Measurements from ENCODE around the gene RAB29. TPM values are rescaled to one million over a fixed set of nuclear protein-coding genes. Genes with fewer than 3 reads are reported as not detected.

Gene RAB29
- total and polyA plus RNA-seq, 9 of the 15 experiments (the other 6 are each of a cell fraction or from before 2014, with no cell fraction given), result 6.3 to 17.6 (median 8.0) TPM

GRCh38 chr1:205749234-205750137 is 25.8 kb downstream of the RAB29 start (continued):
- TF ChIP-seq, protein P1, sequence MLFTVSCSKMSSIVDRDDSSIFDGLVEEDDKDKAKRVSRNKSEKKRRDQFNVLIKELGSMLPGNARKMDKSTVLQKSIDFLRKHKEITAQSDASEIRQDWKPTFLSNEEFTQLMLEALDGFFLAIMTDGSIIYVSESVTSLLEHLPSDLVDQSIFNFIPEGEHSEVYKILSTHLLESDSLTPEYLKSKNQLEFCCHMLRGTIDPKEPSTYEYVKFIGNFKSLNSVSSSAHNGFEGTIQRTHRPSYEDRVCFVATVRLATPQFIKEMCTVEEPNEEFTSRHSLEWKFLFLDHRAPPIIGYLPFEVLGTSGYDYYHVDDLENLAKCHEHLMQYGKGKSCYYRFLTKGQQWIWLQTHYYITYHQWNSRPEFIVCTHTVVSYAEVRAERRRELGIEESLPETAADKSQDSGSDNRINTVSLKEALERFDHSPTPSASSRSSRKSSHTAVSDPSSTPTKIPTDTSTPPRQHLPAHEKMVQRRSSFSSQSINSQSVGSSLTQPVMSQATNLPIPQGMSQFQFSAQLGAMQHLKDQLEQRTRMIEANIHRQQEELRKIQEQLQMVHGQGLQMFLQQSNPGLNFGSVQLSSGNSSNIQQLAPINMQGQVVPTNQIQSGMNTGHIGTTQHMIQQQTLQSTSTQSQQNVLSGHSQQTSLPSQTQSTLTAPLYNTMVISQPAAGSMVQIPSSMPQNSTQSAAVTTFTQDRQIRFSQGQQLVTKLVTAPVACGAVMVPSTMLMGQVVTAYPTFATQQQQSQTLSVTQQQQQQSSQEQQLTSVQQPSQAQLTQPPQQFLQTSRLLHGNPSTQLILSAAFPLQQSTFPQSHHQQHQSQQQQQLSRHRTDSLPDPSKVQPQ (CRISPR knock-in tag; IDR thresholded peaks at IDR 0.05; ENCODE audit: borderline replicate concordance), result peak; percentile 65; the same call in 1 of the 2 replicates
- TF ChIP-seq TAF7 (tag; IDR thresholded peaks at IDR 0.05) (no peak), ETS1 (conservative IDR thresholded peaks at IDR 0.05; ENCODE audit: control insufficient read depth, low read depth, low read length) (peak; percentile 43; the same call in 1 of the 2 replicates), HOXB6 (CRISPR knock-in tag; IDR thresholded peaks at IDR 0.05; ENCODE audit: borderline replicate concordance) (no peak), FOSL1 (tag; conservative IDR thresholded peaks at IDR 0.05) (peak; percentile 8; the same call in 1 of the 2 replicates), SETDB1 (IDR thresholded peaks at IDR 0.05; ENCODE audit: low read length) (no peak), MTA3 (IDR thresholded peaks at IDR 0.05; ENCODE audit: borderline replicate concordance) (peak; percentile 85), ZC3H8 (IDR thresholded peaks at IDR 0.05) (no peak), XRCC4 (IDR thresholded peaks at IDR 0.05; ENCODE audit: extremely low read depth, insufficient read depth, insufficient read length) (no peak), ADNP (tag; IDR thresholded peaks at IDR 0.05) (no peak), PPARD (CRISPR knock-in tag; IDR thresholded peaks at IDR 0.05) (no peak), ZZZ3 (IDR thresholded peaks at IDR 0.05) (no peak), KLF1 (tag; IDR thresholded peaks at IDR 0.05) (peak; percentile 69; the same call in 1 of the 2 replicates), GABPA (tag; conservative IDR thresholded peaks at IDR 0.05; ENCODE audit: low read depth) (no peak), CBX3 (IDR thresholded peaks at IDR 0.05; ENCODE audit: borderline replicate concordance in 1 of 2, low read length in 2 of 2) (no peak), ZNF324 (CRISPR knock-in tag; IDR thresholded peaks at IDR 0.05) (0 out of 2 replicates have a peak, but pooled peaks have one; percentile 43), MAFF (IDR thresholded peaks at IDR 0.05; ENCODE audit: low read length) (no peak)
- TF ChIP-seq, protein P2, sequence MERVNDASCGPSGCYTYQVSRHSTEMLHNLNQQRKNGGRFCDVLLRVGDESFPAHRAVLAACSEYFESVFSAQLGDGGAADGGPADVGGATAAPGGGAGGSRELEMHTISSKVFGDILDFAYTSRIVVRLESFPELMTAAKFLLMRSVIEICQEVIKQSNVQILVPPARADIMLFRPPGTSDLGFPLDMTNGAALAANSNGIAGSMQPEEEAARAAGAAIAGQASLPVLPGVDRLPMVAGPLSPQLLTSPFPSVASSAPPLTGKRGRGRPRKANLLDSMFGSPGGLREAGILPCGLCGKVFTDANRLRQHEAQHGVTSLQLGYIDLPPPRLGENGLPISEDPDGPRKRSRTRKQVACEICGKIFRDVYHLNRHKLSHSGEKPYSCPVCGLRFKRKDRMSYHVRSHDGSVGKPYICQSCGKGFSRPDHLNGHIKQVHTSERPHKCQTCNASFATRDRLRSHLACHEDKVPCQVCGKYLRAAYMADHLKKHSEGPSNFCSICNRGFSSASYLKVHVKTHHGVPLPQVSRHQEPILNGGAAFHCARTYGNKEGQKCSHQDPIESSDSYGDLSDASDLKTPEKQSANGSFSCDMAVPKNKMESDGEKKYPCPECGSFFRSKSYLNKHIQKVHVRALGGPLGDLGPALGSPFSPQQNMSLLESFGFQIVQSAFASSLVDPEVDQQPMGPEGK (CRISPR knock-in tag; IDR thresholded peaks at IDR 0.05; ENCODE audit: borderline replicate concordance), result no peak
- TF ChIP-seq, protein P3, sequence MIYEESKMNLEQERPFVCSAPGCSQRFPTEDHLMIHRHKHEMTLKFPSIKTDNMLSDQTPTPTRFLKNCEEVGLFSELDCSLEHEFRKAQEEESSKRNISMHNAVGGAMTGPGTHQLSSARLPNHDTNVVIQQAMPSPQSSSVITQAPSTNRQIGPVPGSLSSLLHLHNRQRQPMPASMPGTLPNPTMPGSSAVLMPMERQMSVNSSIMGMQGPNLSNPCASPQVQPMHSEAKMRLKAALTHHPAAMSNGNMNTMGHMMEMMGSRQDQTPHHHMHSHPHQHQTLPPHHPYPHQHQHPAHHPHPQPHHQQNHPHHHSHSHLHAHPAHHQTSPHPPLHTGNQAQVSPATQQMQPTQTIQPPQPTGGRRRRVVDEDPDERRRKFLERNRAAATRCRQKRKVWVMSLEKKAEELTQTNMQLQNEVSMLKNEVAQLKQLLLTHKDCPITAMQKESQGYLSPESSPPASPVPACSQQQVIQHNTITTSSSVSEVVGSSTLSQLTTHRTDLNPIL (CRISPR knock-in tag; IDR thresholded peaks at IDR 0.05), result no peak

Measured in K562 (cell line).